Activated CD8-positive, alpha-beta memory T cell treated with anti-CD3 and anti-CD28 coated beads for 48 hours (primary cell): Measurements from ENCODE around the gene COX14.
"Not testable (repeated sequence)": the region's sequence is repeated elsewhere in the genome, so short reads cannot be mapped to it uniquely, and the experiment has no call there.

Experiments used
- DNase-seq, 3 experiments: peaks; one replicate each; pipeline ENCODE4 v3.0.0-alpha.2; 2020; ENCODE audit warnings: low read depth in 2 of 3, low spot score in 2 of 3

COX14 gene

GRCh38 chr12:50111693-50112455 lies at the start of gene COX14:
Gene COX14, plus strand, starts transcription at chr12:50112236. Its CDS starts 7,808 bp downstream, at chr12:50120044.
- peak; percentile 95 to 99 (median 98) for DNase-seq

GRCh38 chr12:50062728-50063460 lies 49.1 kb upstream of the COX14 start:
- DNase-seq = no peak

GRCh38 chr12:50065726-50066310 lies 46.2 kb upstream of the COX14 start:
- no peak for DNase-seq

GRCh38 chr12:50066402-50066801 lies 45.6 kb upstream of the COX14 start:
- no peak for DNase-seq

- no peak for DNase-seq
Observed at GRCh38 chr12:50069069-50069468, 43.0 kb upstream of the COX14 start.

- no peak for DNase-seq
Observed at GRCh38 chr12:50069539-50069938, 42.5 kb upstream of the COX14 start.

GRCh38 chr12:50070314-50071060 lies 41.5 kb upstream of the COX14 start:
- DNase-seq = no peak

- DNase-seq = no peak
Observed at GRCh38 chr12:50072198-50072907, 39.7 kb upstream of the COX14 start.

- no peak for DNase-seq
Observed at GRCh38 chr12:50073206-50073605, 38.8 kb upstream of the COX14 start.

- no peak for DNase-seq
Observed at GRCh38 chr12:50073712-50074111, 38.3 kb upstream of the COX14 start.

- DNase-seq = peak; percentile 46 to 75 (median 51)
Observed at GRCh38 chr12:50074936-50075807, 36.9 kb upstream of the COX14 start.

GRCh38 chr12:50075808-50076170 lies 36.2 kb upstream of the COX14 start:
- DNase-seq = no peak

- DNase-seq = no peak
Observed at GRCh38 chr12:50077099-50077498, 34.9 kb upstream of the COX14 start.

GRCh38 chr12:50078281-50078680 lies 33.8 kb upstream of the COX14 start:
- DNase-seq = no peak

- DNase-seq = no peak
Observed at GRCh38 chr12:50079771-50080170, 32.3 kb upstream of the COX14 start.

- DNase-seq = no peak
Observed at GRCh38 chr12:50081096-50081808, 30.8 kb upstream of the COX14 start.

GRCh38 chr12:50082644-50083043 lies 29.4 kb upstream of the COX14 start:
- no peak for DNase-seq

GRCh38 chr12:50083301-50083700 lies 28.7 kb upstream of the COX14 start:
- no peak for DNase-seq

- DNase-seq = not testable (repeated sequence)
Observed at GRCh38 chr12:50084409-50084774, 27.6 kb upstream of the COX14 start.
